Lower lobe of right lung (tissue), 2 donors: ENCODE data around the gene PCYT1B. TPM values are rescaled to one million over a fixed set of nuclear protein-coding genes. Genes with fewer than 3 reads are reported as not detected.
A peak's percentile ranks its signal among the peaks of the same experiment; 100 is the strongest.

Source experiments
- ATAC-seq, 2 donors: fragments of 200-7000 bp; cut with Tn5 transposase; one replicate each; pipeline ENCODE4 v1.9.1; 2020 to 2022; ENCODE audit warnings: mild to moderate bottlenecking in 2 of 2, moderate library complexity in 2 of 2
- DNase-seq: peaks from one replicate; pipeline ENCODE4 v3.0.0-alpha.2; 2020
- H3K27ac ChIP-seq: fragments of 200-600 bp; one replicate; pipeline ENCODE4 v1.8.0; 2022
- H3K27me3 ChIP-seq: fragments of 200-600 bp; one replicate; pipeline ENCODE4 v1.8.0; 2022; ENCODE audit warnings: low read depth
- H3K36me3 ChIP-seq: fragments of 200-600 bp; one replicate; pipeline ENCODE4 v1.8.0; 2022; ENCODE audit warnings: mild to moderate bottlenecking
- H3K4me1 ChIP-seq: fragments of 200-600 bp; one replicate; pipeline ENCODE4 v1.8.0; 2022
- H3K4me3 ChIP-seq: fragments of 200-600 bp; one replicate; pipeline ENCODE4 v1.8.0; 2022; ENCODE audit warnings: mild to moderate bottlenecking
- H3K9me3 ChIP-seq: fragments of 200-600 bp; one replicate; pipeline ENCODE4 v1.8.0; 2022
- CTCF ChIP-seq: fragments of 200-600 bp; IDR thresholded peaks from one replicate; pipeline ENCODE4 v1.8.0; 2022; ENCODE audit warnings: antibody characterized with exemption, mild to moderate bottlenecking
- intact Hi-C: fragments of 100-400 bp; cut with DNase I; formaldehyde crosslinking; loops from one replicate; pipeline ENCODE4 v1.11.0; 2022
- long read RNA-seq: library from polyadenylated mRNA; unstranded; transcript quantifications from one replicate; pipeline ENCODE4 v2.0.0, GENCODE V29; 2021
- total RNA-seq: library from RNA; stranded (reverse); fragmentation: NEBNext Ultra II Directional; extraction: Animal tissue kit (Norgen Biotek cat#: 25700); gene quantifications from one replicate; pipeline ENCODE4 v1.2.1, GENCODE V29; 2021
- donor health status: DM: no; HTN: yes; CAD: no; lungs with severe emphysema.

Gene PCYT1B
- total RNA-seq = 1.2 TPM
- long read RNA-seq, partial matches to known transcripts = 0 of 2 reads
- long read RNA-seq, other reads (novel, unspliced or antisense) = 1 of 2 reads

- ATAC-seq (peak; percentile 92), DNase-seq (peak; percentile 64)
- H3K9me3 ChIP-seq = no peaks in the 10 kb centered on the region
- intact Hi-C loops = no loop called here
- H3K36me3 ChIP-seq = no peaks in the 10 kb centered on the region
- no peaks in the 10 kb centered on the region for H3K4me1 ChIP-seq
- H3K4me3 ChIP-seq = peak within 1 kb of the TSS; percentile 31
- no peaks in the 10 kb centered on the region for H3K27me3 ChIP-seq
- TF ChIP-seq CTCF = no peak
- H3K27ac ChIP-seq = no peak within 1 kb of the TSS
Measured at GRCh38 chrX:24647257-24648058, at the start of gene PCYT1B. Gene PCYT1B (minus strand): TSS chrX:24647347. CDS start chrX:24647105, 242 bp downstream.

GRCh38 chrX:24696294-24696693 is 49.1 kb upstream of the PCYT1B start:
- Histone ChIP-seq H3K27ac (no peak overlapping the region), H3K36me3 (peaks cover 14% of the 10 kb centered on the region), H3K4me3 (no peak overlapping the region), H3K9me3 (no peaks in the 10 kb centered on the region), H3K27me3 (no peaks in the 10 kb centered on the region), H3K4me1 (peaks cover 9% of the 10 kb centered on the region)
- no peak for TF ChIP-seq CTCF
- intact Hi-C loops = no loop called here
- DNase-seq (no peak), ATAC-seq (no peak)

- no peak for DNase-seq
- Histone ChIP-seq H3K4me1 (peaks cover 9% of the 10 kb centered on the region), H3K36me3 (peaks cover 3% of the 10 kb centered on the region), H3K9me3 (no peaks in the 10 kb centered on the region), H3K4me3 (peak overlapping the region; percentile 66), H3K27me3 (no peaks in the 10 kb centered on the region), H3K27ac (no peak overlapping the region)
- intact Hi-C loops = no loop called here
- ATAC-seq = no peak
- no peak for TF ChIP-seq CTCF
Measured at GRCh38 chrX:24694825-24695224, 47.7 kb upstream of the PCYT1B start.

GRCh38 chrX:24693453-24694202 is 46.5 kb upstream of the PCYT1B start, which contains the start of gene POLA1:
Gene POLA1 (plus strand): TSS chrX:24693918. CDS start chrX:24693962, 44 bp downstream.
- ATAC-seq = peak; percentile 99 to 100
- DNase-seq = peak; percentile 91
- Histone ChIP-seq H3K36me3 (no peaks in the 10 kb centered on the region), H3K27ac (peak within 1 kb of the TSS; percentile 84), H3K4me1 (peaks cover 9% of the 10 kb centered on the region), H3K4me3 (peak within 1 kb of the TSS; percentile 66), H3K27me3 (no peaks in the 10 kb centered on the region), H3K9me3 (no peaks in the 10 kb centered on the region)
- TF ChIP-seq CTCF = peak; percentile 31
- intact Hi-C loops = no loop called here

GRCh38 chrX:24692305-24692704 is 45.2 kb upstream of the PCYT1B start:
- H3K27me3 ChIP-seq = no peaks in the 10 kb centered on the region
- no peaks in the 10 kb centered on the region for H3K36me3 ChIP-seq
- ATAC-seq (no peak), DNase-seq (no peak)
- peaks cover 9% of the 10 kb centered on the region for H3K4me1 ChIP-seq
- no peaks in the 10 kb centered on the region for H3K9me3 ChIP-seq
- no peak for TF ChIP-seq CTCF
- intact Hi-C loops = no loop called here
- no peak overlapping the region for H3K4me3 ChIP-seq
- H3K27ac ChIP-seq = no peak overlapping the region
